HG02885 (cell line): ENCODE measurements around the gene ZSCAN5A.
A peak's percentile ranks its signal among the peaks of the same experiment; 100 is the strongest.
"Not testable (repeated sequence)": the region's sequence is repeated elsewhere in the genome, so short reads cannot be mapped to it uniquely, and the experiment has no call there.

Source experiments
- ATAC-seq: cut with Tn5 transposase; IDR thresholded peaks from one replicate; pipeline ENCODE4 v1.9.1; 2021; ENCODE audit warnings: mild to moderate bottlenecking; ENCODE audit not compliant: unreplicated experiment, poor library complexity

ZSCAN5A gene

GRCh38 chr19:56314381-56315076, at the start of gene ZSCAN5A:
ZSCAN5A (minus strand) TSS chr19:56314839; CDS start chr19:56225046, 89,793 bp downstream.
- peak; percentile 79 for ATAC-seq

GRCh38 chr19:56360841-56361240, 46.2 kb upstream of the ZSCAN5A start:
- ATAC-seq: no peak

- no peak for ATAC-seq
These were observed 42.3 kb upstream of the ZSCAN5A start for GRCh38 chr19:56356944-56357343.

- ATAC-seq: no peak
These were observed 40.9 kb upstream of the ZSCAN5A start for GRCh38 chr19:56355517-56355916.

GRCh38 chr19:56351208-56351607, 36.6 kb upstream of the ZSCAN5A start:
- ATAC-seq: no peak

GRCh38 chr19:56350416-56351045, 35.9 kb upstream of the ZSCAN5A start:
- no peak for ATAC-seq

- ATAC-seq: no peak
These were observed 33.7 kb upstream of the ZSCAN5A start for GRCh38 chr19:56348289-56348877.

GRCh38 chr19:56347163-56347778, 32.6 kb upstream of the ZSCAN5A start:
- ATAC-seq: no peak

GRCh38 chr19:56341948-56342347, 27.3 kb upstream of the ZSCAN5A start:
- no peak for ATAC-seq

GRCh38 chr19:56339031-56339430, 24.4 kb upstream of the ZSCAN5A start:
- ATAC-seq: not testable (repeated sequence)

- not testable (repeated sequence) for ATAC-seq
These were observed 22.4 kb upstream of the ZSCAN5A start for GRCh38 chr19:56337077-56337476.

- ATAC-seq: not testable (repeated sequence)
These were observed 20.7 kb upstream of the ZSCAN5A start for GRCh38 chr19:56335371-56335770.

- ATAC-seq: no peak
These were observed 18.9 kb upstream of the ZSCAN5A start for GRCh38 chr19:56333506-56333905.

GRCh38 chr19:56332695-56333094, 18.1 kb upstream of the ZSCAN5A start:
- no peak for ATAC-seq

GRCh38 chr19:56324436-56324835, 9.8 kb upstream of the ZSCAN5A start:
- no peak for ATAC-seq

GRCh38 chr19:56321989-56322440, 7.4 kb upstream of the ZSCAN5A start:
- no peak for ATAC-seq

GRCh38 chr19:56321254-56321988, 6.8 kb upstream of the ZSCAN5A start:
- ATAC-seq: no peak

GRCh38 chr19:56319991-56320390, 5.4 kb upstream of the ZSCAN5A start:
- ATAC-seq: no peak

GRCh38 chr19:56317749-56318148, 3.1 kb upstream of the ZSCAN5A start:
- no peak for ATAC-seq

GRCh38 chr19:56316728-56317127, 2.1 kb upstream of the ZSCAN5A start:
- ATAC-seq: no peak
